ENCODE results near the gene GLB1L. TPM values are rescaled to one million over a fixed set of nuclear protein-coding genes. Genes with fewer than 3 reads are reported as not detected.

The GLB1L gene
- total RNA-seq, 1 donor from 2014 or later, result 7.3 TPM

GRCh38 chr2:219198974-219199373 lies 46.3 kb downstream of the GLB1L start:
- Mint-ChIP-seq H3K9me3 (ENCODE audit: unreplicated experiment) (no peaks in the 10 kb centered on the region), H3K4me1 (ENCODE audit: unreplicated experiment) (peaks cover 5% of the 10 kb centered on the region), H3K27ac (ENCODE audit: unreplicated experiment) (no peak overlapping the region), H3K36me3 (ENCODE audit: low read depth, unreplicated experiment) (no peaks in the 10 kb centered on the region), H3K27me3 (ENCODE audit: unreplicated experiment) (peaks cover 4% of the 10 kb centered on the region), H3K4me3 (ENCODE audit: unreplicated experiment) (no peak overlapping the region)
- TF ChIP-seq CTCF (IDR thresholded peaks at IDR 0.05; ENCODE audit: unreplicated experiment), result no peak
- DNase-seq (ENCODE audit: low spot score), result no peak

DNA sequence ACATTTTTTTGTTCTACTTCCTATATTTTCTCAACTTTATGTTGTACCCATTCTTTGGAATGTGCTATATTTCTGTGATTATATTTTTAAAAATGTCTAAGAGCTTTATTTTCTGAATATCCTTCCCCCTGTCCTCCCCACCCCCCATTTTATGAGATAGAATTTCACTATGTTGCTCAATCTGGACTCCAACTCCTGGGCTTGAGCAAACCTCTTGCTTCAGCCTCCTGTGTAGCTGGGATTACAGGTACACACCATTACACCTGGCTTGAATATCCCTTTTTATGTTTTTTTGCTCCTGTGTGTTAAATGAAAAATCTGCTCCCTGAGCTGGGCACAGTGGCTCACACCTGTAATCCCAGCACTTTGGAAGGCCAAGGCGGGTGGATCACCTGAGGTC lies 47.9 kb downstream of the GLB1L start:
- Mint-ChIP-seq H3K9me3 (ENCODE audit: unreplicated experiment) (no peaks in the 10 kb centered on the region), H3K4me1 (ENCODE audit: unreplicated experiment) (peaks cover 5% of the 10 kb centered on the region), H3K36me3 (ENCODE audit: low read depth, unreplicated experiment) (no peaks in the 10 kb centered on the region), H3K4me3 (ENCODE audit: unreplicated experiment) (no peak overlapping the region), H3K27me3 (ENCODE audit: unreplicated experiment) (peaks cover 1% of the 10 kb centered on the region), H3K27ac (ENCODE audit: unreplicated experiment) (no peak overlapping the region)
- TF ChIP-seq CTCF (IDR thresholded peaks at IDR 0.05; ENCODE audit: unreplicated experiment), result no peak
- no peak for DNase-seq (ENCODE audit: low spot score)

- no peak overlapping the region for H3K27ac Mint-ChIP-seq (ENCODE audit: unreplicated experiment)
- no peak for TF ChIP-seq CTCF (IDR thresholded peaks at IDR 0.05; ENCODE audit: unreplicated experiment)
- H3K4me1 Mint-ChIP-seq (ENCODE audit: unreplicated experiment), result peaks cover 5% of the 10 kb centered on the region
- DNase-seq (ENCODE audit: low spot score), result no peak
- no peak overlapping the region for H3K4me3 Mint-ChIP-seq (ENCODE audit: unreplicated experiment)
- peaks cover 12% of the 10 kb centered on the region for H3K36me3 Mint-ChIP-seq (ENCODE audit: low read depth, unreplicated experiment)
- H3K27me3 Mint-ChIP-seq (ENCODE audit: unreplicated experiment), result peaks cover 4% of the 10 kb centered on the region
- H3K9me3 Mint-ChIP-seq (ENCODE audit: unreplicated experiment), result no peaks in the 10 kb centered on the region
Observed at GRCh38 chr2:219186754-219187456, 58.3 kb downstream of the GLB1L start.

Small RNA genes lying within 50 kb of the gene (microRNA-seq; reads per million reads assigned to microRNA genes)
- not detected for gene MIR153-1 (ENCODE audit: unreplicated experiment)

Other genes starting within 250 kb of the GLB1L start
- gene CFAP65, start 203.9 kb downstream of the GLB1L start, total RNA-seq (ENCODE audit: unreplicated experiment), result 0.59 TPM
- not detected for gene IHH, start 184.5 kb downstream of the GLB1L start, total RNA-seq (ENCODE audit: unreplicated experiment)
- gene NHEJ1, start 84.6 kb downstream of the GLB1L start, total RNA-seq (ENCODE audit: unreplicated experiment), result 11.1 TPM
- 1.7 TPM for gene SLC23A3, start 75.4 kb downstream of the GLB1L start, total RNA-seq (ENCODE audit: unreplicated experiment)
- gene CNPPD1, start 68.5 kb downstream of the GLB1L start, total RNA-seq (ENCODE audit: unreplicated experiment), result 47.1 TPM
- 90.6 TPM for gene RETREG2, start 67.2 kb downstream of the GLB1L start, total RNA-seq (ENCODE audit: unreplicated experiment)
- 39.7 TPM for gene ZFAND2B, start 38.7 kb downstream of the GLB1L start, total RNA-seq (ENCODE audit: unreplicated experiment)
- 11.4 TPM for gene ABCB6, start 26.5 kb downstream of the GLB1L start, total RNA-seq (ENCODE audit: unreplicated experiment)
- 48.5 TPM for gene ATG9A, start 15.8 kb downstream of the GLB1L start, total RNA-seq (ENCODE audit: unreplicated experiment)
- 43.8 TPM for gene ANKZF1, start 15.6 kb downstream of the GLB1L start, total RNA-seq (ENCODE audit: unreplicated experiment)
- gene STK16, start within 50 bp of the GLB1L start, total RNA-seq (ENCODE audit: unreplicated experiment), result 29.5 TPM
- gene TUBA4B, start 7.8 kb upstream of the GLB1L start, total RNA-seq (ENCODE audit: unreplicated experiment), result not detected
- gene TUBA4A, start 8.5 kb upstream of the GLB1L start, total RNA-seq (ENCODE audit: unreplicated experiment), result 18.7 TPM
- 64.3 TPM for gene DNAJB2, start 33.9 kb upstream of the GLB1L start, total RNA-seq (ENCODE audit: unreplicated experiment)
- 1.1 TPM for gene PTPRN, start 64.0 kb upstream of the GLB1L start, total RNA-seq (ENCODE audit: unreplicated experiment)
- not detected for gene RESP18, start 87.3 kb upstream of the GLB1L start, total RNA-seq (ENCODE audit: unreplicated experiment)
- gene DNPEP, start 142.5 kb upstream of the GLB1L start, total RNA-seq (ENCODE audit: unreplicated experiment), result 49.6 TPM
- gene DES, start 172.9 kb upstream of the GLB1L start, total RNA-seq (ENCODE audit: unreplicated experiment), result 0.10 TPM
- 6.1 TPM for gene SPEG, start 189.4 kb upstream of the GLB1L start, total RNA-seq (ENCODE audit: unreplicated experiment)